Measurements from ENCODE around the gene KRT3.

KRT3 gene

GRCh38 chr12:52813203-52813819, 17.4 kb upstream of the KRT3 start:
- no peak for DNase-seq

GRCh38 chr12:52812749-52813148, 16.8 kb upstream of the KRT3 start:
- DNase-seq = no peak

- no peak for DNase-seq
These were observed 16.1 kb upstream of the KRT3 start for GRCh38 chr12:52812073-52812400.

GRCh38 chr12:52811191-52812072, 15.5 kb upstream of the KRT3 start:
- no peak for DNase-seq

GRCh38 chr12:52810554-52810953, 14.6 kb upstream of the KRT3 start:
- DNase-seq = no peak

- no peak for DNase-seq
These were observed 13.2 kb upstream of the KRT3 start for GRCh38 chr12:52809166-52809565.

- DNase-seq = no peak
These were observed 12.8 kb upstream of the KRT3 start for GRCh38 chr12:52808573-52809160.

- DNase-seq = no peak
These were observed 11.9 kb upstream of the KRT3 start for GRCh38 chr12:52807544-52808470.

GRCh38 chr12:52806821-52807543, 11.1 kb upstream of the KRT3 start:
- no peak for DNase-seq

GRCh38 chr12:52806169-52806811, 10.4 kb upstream of the KRT3 start:
- DNase-seq = no peak

GRCh38 chr12:52805739-52806138, 9.8 kb upstream of the KRT3 start:
- DNase-seq = no peak

- no peak for DNase-seq
These were observed 9.1 kb upstream of the KRT3 start for GRCh38 chr12:52805000-52805399.

- DNase-seq = no peak
These were observed 6.5 kb upstream of the KRT3 start for GRCh38 chr12:52802442-52802841.

GRCh38 chr12:52801773-52802172, 5.9 kb upstream of the KRT3 start:
- DNase-seq = no peak

- no peak for DNase-seq
These were observed 4.5 kb upstream of the KRT3 start for GRCh38 chr12:52800259-52800917.

- DNase-seq = no peak
These were observed 3.7 kb upstream of the KRT3 start for GRCh38 chr12:52799505-52800211.

GRCh38 chr12:52798671-52799504, 3.0 kb upstream of the KRT3 start:
- DNase-seq = no peak

GRCh38 chr12:52798003-52798670, 2.2 kb upstream of the KRT3 start:
- DNase-seq = no peak

GRCh38 chr12:52797529-52797894, 1.6 kb upstream of the KRT3 start:
- DNase-seq = no peak

Data from CD4-positive, alpha-beta T cell treated with Interleukin-15 for 1 hour (primary cell).